Peyer's patch (tissue), 4 donors: Measurements from ENCODE around the gene MBD4.

ENCODE experiments used
- CTCF ChIP-seq, 6 experiments: fragments of 450-650 bp in 4 of 6; fragments of 200-600 bp in 2 of 6; sonication (generic) in 1 of 6; IDR thresholded peaks; one replicate each; pipeline ENCODE4 v1.5.1; 2017 to 2019; ENCODE audit warnings: antibody characterized with exemption in 6 of 6, mild to moderate bottlenecking in 3 of 6, moderate library complexity in 1 of 6
- POLR2A ChIP-seq, 2 donors: fragments of 450-650 bp; IDR thresholded peaks; one replicate each; pipeline ENCODE4 v1.5.1; 2017; ENCODE audit warnings: antibody characterized with exemption in 2 of 2, mild to moderate bottlenecking in 2 of 2, moderate library complexity in 2 of 2

GRCh38 chr3:129409541-129409940 lies 30.2 kb downstream of the MBD4 start:
- TF ChIP-seq CTCF (IDR thresholded peaks at IDR 0.05) (no peak), POLR2A (IDR thresholded peaks at IDR 0.05) (no peak)
